Psoas muscle (tissue), 8 donors: ENCODE measurements around the gene ABHD17A. TPM values are rescaled to one million over a fixed set of nuclear protein-coding genes. Genes with fewer than 3 reads are reported as not detected.

Experiments
- ATAC-seq, 4 donors: fragments of 200-7000 bp; cut with Tn5 transposase; one replicate each; pipeline ENCODE4 v1.9.1; 2020; ENCODE audit warnings: moderate library complexity in 3 of 4, mild to moderate bottlenecking in 2 of 4
- DNase-seq, 2 donors: peaks; one replicate each; pipeline ENCODE4 v3.0.0-alpha.2; 2020
- H3K27ac ChIP-seq: fragments of 200-600 bp; one replicate; pipeline ENCODE4 v1.8.0; 2022
- H3K27me3 ChIP-seq, 3 donors: fragments of 200-600 bp in 1 of 3; one replicate each; pipeline versions ENCODE4 v1.6.1 to v1.8.0; 2013 to 2022; ENCODE audit warnings: low read length in 2 of 3, mild to moderate bottlenecking in 2 of 3, moderate library complexity in 1 of 3; ENCODE audit not compliant: insufficient read depth in 3 of 3
- H3K36me3 ChIP-seq, 2 donors: fragments of 200-600 bp in 1 of 2; one replicate each; pipeline versions ENCODE4 v1.6.1 to v1.8.0; 2013 to 2022; ENCODE audit warnings: low read depth in 1 of 2, mild to moderate bottlenecking in 1 of 2, moderate library complexity in 1 of 2; ENCODE audit not compliant: insufficient read depth in 1 of 2
- H3K4me1 ChIP-seq: fragments of 200-600 bp; one replicate; pipeline ENCODE4 v1.8.0; 2022
- H3K4me3 ChIP-seq: fragments of 200-600 bp; one replicate; pipeline ENCODE4 v1.8.0; 2022; ENCODE audit warnings: mild to moderate bottlenecking
- H3K9me3 ChIP-seq: fragments of 200-600 bp; one replicate; pipeline ENCODE4 v1.8.0; 2022
- WGBS, 3 donors: extraction: QIAGEN DNeasy Blood & Tissue Kit; methylation state at CpG; one replicate each; pipeline versions ENCODE4 v1.1.6 to v1.1.7; 2013; 5-methylcytosine and 5-hydroxymethylcytosine counted together
- intact Hi-C, 2 donors: fragments of 100-400 bp; cut with DNase I; formaldehyde crosslinking; loops; one replicate each; pipeline versions ENCODE4 v1.11.0 to v1.14.2; 2022
- polyA plus RNA-seq, 3 donors: library from polyadenylated mRNA; stranded (reverse); fragments of 200-250 nt; gene quantifications; one replicate each; pipeline ENCODE4 v1.2.3, GENCODE V29; 2013
- total RNA-seq, 4 donors: library from RNA; stranded (reverse); fragmentation: NEBNext Ultra II Directional in 2 of 4; extraction: Animal tissue kit (Norgen Biotek cat#: 25700) in 2 of 4; gene quantifications; one replicate each; pipeline versions ENCODE4 v1.2.1 to v1.2.4, GENCODE V29; 2021 to 2023
- TF ChIP-seq, protein P1 (sequence below): fragments of 200-600 bp; IDR thresholded peaks from one replicate; pipeline ENCODE4 v1.8.0; 2022; ENCODE audit warnings: antibody characterized with exemption
- donor health status: healthy with polysubstance abuse.
- donor health status: DM: no; HTN: no; CAD: no; lungs with moderate emphysema.
- donor health status: Bipolar disorder and iron deficiency.
- donor health status: healthy.
- donor health status: DM: yes; HTN: yes; CAD: no.
- donor health status: DM: no; HTN: no; CAD: no.
- donor health status: DM: no; HTN: no; CAD: no.
- donor health status: DM: yes; HTN: yes; CAD: no.

ABHD17A gene
- total and polyA plus RNA-seq, 7 donors: 35.5 to 58.9 (median 44.8) TPM

DNA sequence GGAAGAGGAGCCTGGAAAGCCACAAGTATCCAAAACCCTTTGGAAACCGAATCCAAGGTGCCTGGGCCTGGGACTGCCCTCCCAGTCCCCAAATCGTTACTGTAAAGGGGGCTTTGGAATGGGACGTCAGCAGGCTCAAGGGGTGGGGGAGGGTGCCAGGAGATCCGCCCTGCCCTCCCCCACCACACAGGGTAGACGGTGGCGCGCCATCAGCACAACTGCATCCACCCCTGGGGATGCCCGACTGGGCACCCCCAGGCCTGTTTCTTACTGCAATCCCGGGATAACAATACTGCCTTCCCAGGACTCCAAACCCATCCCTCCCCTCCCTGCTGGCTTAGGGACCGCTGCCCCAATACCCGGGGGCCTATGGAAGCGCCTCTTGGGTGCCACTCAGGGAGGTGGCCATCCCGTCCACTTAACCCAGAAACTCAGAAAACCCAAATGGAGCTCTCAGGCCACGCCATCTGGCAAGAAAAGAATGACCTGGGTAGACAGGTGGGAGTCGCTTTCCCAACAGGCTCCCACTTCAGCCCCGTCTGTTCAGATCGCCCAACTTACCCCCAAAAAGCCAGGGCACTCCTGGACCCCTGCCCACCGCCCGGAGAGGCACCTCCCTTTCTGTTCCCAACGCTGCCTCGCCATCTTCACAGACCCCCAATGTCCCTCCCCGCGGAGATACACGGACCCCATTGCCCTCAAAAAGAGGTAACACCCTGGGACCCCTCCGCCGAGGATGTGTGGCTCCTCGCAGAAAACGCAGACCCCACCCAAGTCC, 24.3 kb downstream of the ABHD17A start:
- no peaks in the 10 kb centered on the region for H3K9me3 ChIP-seq
- H3K4me1 ChIP-seq: peaks cover 21% of the 10 kb centered on the region
- no peak for ATAC-seq
- no peak overlapping the region for H3K4me3 ChIP-seq
- intact Hi-C loops: no loop called here
- no peak overlapping the region for H3K27ac ChIP-seq
- H3K36me3 ChIP-seq: no peaks in the 10 kb centered on the region
- no peak for DNase-seq
- H3K27me3 ChIP-seq: peaks cover 0 to 4% (median 0%) of the 10 kb centered on the region in 3 donors
- WGBS, 3 donors: 64 to 70% (median 65%) methylated on average over 28 of the region's 28 CpGs
- TF ChIP-seq, protein P1, sequence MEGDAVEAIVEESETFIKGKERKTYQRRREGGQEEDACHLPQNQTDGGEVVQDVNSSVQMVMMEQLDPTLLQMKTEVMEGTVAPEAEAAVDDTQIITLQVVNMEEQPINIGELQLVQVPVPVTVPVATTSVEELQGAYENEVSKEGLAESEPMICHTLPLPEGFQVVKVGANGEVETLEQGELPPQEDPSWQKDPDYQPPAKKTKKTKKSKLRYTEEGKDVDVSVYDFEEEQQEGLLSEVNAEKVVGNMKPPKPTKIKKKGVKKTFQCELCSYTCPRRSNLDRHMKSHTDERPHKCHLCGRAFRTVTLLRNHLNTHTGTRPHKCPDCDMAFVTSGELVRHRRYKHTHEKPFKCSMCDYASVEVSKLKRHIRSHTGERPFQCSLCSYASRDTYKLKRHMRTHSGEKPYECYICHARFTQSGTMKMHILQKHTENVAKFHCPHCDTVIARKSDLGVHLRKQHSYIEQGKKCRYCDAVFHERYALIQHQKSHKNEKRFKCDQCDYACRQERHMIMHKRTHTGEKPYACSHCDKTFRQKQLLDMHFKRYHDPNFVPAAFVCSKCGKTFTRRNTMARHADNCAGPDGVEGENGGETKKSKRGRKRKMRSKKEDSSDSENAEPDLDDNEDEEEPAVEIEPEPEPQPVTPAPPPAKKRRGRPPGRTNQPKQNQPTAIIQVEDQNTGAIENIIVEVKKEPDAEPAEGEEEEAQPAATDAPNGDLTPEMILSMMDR: no peak

DNA sequence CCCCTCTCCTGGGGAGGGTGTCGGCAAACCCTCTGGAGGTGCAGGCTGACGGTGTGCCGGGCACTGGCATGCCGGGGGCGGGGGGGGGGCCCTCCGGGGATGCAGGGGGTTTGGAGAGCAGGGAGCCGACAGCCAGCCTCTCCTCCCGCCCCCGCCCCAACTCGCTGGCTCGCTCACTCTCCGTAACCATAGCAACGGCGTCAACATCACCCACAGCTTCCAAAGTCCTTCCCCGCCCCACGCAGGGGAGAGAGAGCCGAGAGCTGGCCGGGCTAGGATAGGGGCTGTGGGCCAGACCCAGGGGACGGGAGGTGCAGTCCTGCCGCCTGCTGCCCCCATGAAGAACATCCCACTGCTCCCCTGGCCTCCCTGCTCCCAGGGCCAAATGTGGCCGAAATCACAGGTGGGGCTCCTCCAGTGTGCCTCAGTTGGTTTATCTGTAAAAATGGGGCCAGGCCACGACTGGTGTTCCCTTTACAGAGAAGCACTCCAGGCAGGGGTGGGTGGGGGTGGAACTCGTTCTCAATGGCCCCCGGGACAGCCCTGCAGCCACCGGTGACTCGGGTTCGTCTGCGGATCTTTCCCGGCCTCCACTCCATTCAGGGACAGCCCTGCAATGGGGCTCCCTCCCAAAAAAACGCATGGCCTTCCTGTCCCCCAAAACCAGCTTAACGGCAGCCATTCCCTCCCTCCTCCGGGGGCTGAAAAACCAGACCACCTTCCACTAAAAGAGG, 25.1 kb downstream of the ABHD17A start:
- intact Hi-C loops: no loop called here
- no peaks in the 10 kb centered on the region for H3K9me3 ChIP-seq
- TF ChIP-seq, protein P1: no peak
- H3K4me1 ChIP-seq: peaks cover 29% of the 10 kb centered on the region
- DNase-seq: peak in 1 of 2 donors; percentile 50
- WGBS, 3 donors: 33 to 46% (median 35%) methylated on average over 21 to 32 of the region's 32 CpGs
- H3K4me3 ChIP-seq: no peak overlapping the region
- H3K27ac ChIP-seq: no peak overlapping the region
- no peaks in the 10 kb centered on the region for H3K36me3 ChIP-seq
- peaks cover 0 to 4% (median 0%) of the 10 kb centered on the region in 3 donors for H3K27me3 ChIP-seq
- no peak for ATAC-seq

DNA sequence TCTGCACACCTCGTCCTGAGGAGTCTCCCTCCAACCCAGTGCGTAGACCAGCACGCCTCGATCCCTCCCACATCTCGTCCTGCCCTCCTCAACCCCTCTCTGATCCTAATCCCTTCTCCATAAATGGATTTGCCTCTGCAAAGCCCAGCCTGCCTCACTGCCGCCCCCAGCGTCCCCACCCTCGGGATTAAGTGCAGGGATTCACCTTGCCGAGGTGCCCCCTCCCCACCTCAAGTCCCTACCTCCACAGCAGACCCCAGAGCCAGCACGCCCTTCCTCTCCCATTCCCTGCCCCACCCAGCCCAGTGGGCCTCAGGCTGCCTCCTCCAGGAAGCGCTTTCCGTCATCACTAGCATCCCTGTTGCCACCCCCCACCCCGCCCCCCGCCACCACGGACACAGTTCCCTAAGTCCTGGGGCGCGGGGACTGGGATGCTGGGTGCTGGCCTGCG, 25.9 kb downstream of the ABHD17A start:
- H3K27ac ChIP-seq: no peak overlapping the region
- peaks cover 0 to 4% (median 0%) of the 10 kb centered on the region in 3 donors for H3K27me3 ChIP-seq
- ATAC-seq: no peak
- no peak for DNase-seq
- no peak overlapping the region for H3K4me3 ChIP-seq
- 65 to 71% (median 67%) methylated on average over 18 of the region's 18 CpGs for WGBS, 3 donors
- no peaks in the 10 kb centered on the region for H3K36me3 ChIP-seq
- TF ChIP-seq, protein P1: no peak
- no peaks in the 10 kb centered on the region for H3K9me3 ChIP-seq
- intact Hi-C loops: no loop called here
- H3K4me1 ChIP-seq: peaks cover 34% of the 10 kb centered on the region

DNA sequence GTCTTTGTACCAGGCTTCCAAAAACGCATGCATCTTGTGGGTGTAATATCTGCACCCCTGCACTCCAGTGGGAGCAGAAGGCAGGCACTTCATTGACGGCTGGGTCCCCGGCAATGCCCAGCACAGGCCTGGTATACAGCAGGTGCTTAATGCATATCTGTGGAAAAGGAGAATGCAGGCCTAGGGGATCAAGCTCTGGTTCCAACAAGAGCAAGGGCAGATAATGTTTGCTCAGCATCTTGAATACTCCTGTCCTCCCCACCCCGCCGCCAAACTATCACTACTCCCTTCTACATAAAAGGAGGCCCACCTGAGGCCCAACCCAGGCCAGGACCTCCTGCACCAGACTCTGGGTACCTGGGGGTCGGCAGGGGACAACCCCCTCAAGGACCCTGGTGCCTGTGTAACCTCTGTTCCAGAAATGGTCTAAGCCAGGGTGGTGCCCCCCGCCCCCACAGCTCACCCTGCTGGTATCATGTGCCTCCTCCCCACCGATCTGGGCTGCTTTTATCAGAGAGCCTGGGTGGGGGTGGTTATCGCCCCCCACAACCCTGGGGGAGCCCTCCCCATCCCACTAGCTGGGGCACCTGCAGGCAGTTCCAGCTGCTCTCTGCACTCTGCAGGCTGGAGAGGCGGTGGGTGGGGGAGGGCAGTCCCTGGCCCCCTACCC, 26.7 kb downstream of the ABHD17A start:
- no peak overlapping the region for H3K4me3 ChIP-seq
- 77 to 88% (median 81%) methylated on average over 8 to 10 of the region's 10 CpGs for WGBS, 3 donors
- peaks cover 0 to 4% (median 0%) of the 10 kb centered on the region in 3 donors for H3K27me3 ChIP-seq
- H3K4me1 ChIP-seq: peaks cover 34% of the 10 kb centered on the region
- DNase-seq (no peak), ATAC-seq (no peak)
- H3K27ac ChIP-seq: no peak overlapping the region
- intact Hi-C loops: no loop called here
- H3K36me3 ChIP-seq: no peaks in the 10 kb centered on the region
- TF ChIP-seq, protein P1: no peak
- H3K9me3 ChIP-seq: no peaks in the 10 kb centered on the region
